B cell (primary cell): ENCODE measurements around the gene KCNK4. TPM values are rescaled to one million over a fixed set of nuclear protein-coding genes. Genes with fewer than 3 reads are reported as not detected.

Experiments used
- ATAC-seq: fragments of 200-7000 bp; cut with Tn5 transposase; one replicate; pipeline ENCODE4 v1.10.0; 2021; ENCODE audit warnings: low read depth, mild to moderate bottlenecking, moderate number of reproducible peaks, moderate library complexity
- CTCF ChIA-PET: fragments of 350-600 bp; sonication (Branson Sonifier 250); formaldehyde crosslinking; loops from one replicate; lab custom pipeline; 2021; ENCODE audit warnings: antibody characterized with exemption, inconsistent platforms; lab: Charles Lee
- POLR2A ChIA-PET: fragments of 350-600 bp; sonication (Branson Sonifier 250); formaldehyde crosslinking; loops from one replicate; lab custom pipeline; 2021; ENCODE audit warnings: antibody characterized with exemption; lab: Charles Lee
- DNase-seq: peaks from one replicate; pipeline ENCODE4 v3.0.0; 2013
- H2AFZ ChIP-seq: 2 replicates; pipeline ENCODE4 v1.6.1; 2012; ENCODE audit warnings: mild to moderate bottlenecking, low read depth, low read length; ENCODE audit not compliant: insufficient read depth, poor library complexity, severe bottlenecking
- H3K27ac ChIP-seq, 2 donors: 1 replicate in 1 of 2; 2 replicates in 1 of 2; pipeline ENCODE4 v1.5.1; 2012 to 2013; ENCODE audit warnings: low read length in 2 of 2, mild to moderate bottlenecking in 2 of 2, moderate library complexity in 1 of 2
- H3K27me3 ChIP-seq, 4 experiments: fragments of 200-600 bp in 1 of 4; sonication (generic) in 1 of 4; replicated peaks in 1 of 4; 1 replicate in 2 of 4; 2 replicates in 2 of 4; pipeline versions ENCODE4 v1.6.1 to v1.7.0; 2013 to 2016; ENCODE audit warnings: low read length in 3 of 4, mild to moderate bottlenecking in 2 of 4, mixed read lengths in 1 of 4, moderate library complexity in 1 of 4; ENCODE audit not compliant: insufficient read depth in 4 of 4, control insufficient read depth in 3 of 4; ENCODE audit errors: control extremely low read depth in 1 of 4
- H3K36me3 ChIP-seq, 2 experiments: replicated peaks in 1 of 2; 1 replicate in 1 of 2; 2 replicates in 1 of 2; pipeline versions ENCODE4 v1.6.1 to v1.7.1; 2013; ENCODE audit warnings: low read length in 1 of 2; ENCODE audit not compliant: insufficient read depth in 2 of 2, control insufficient read depth in 1 of 2; ENCODE audit errors: control extremely low read depth in 1 of 2, extremely low read depth in 1 of 2
- H3K4me1 ChIP-seq, 2 donors: fragments of 200-600 bp in 1 of 2; sonication (generic) in 1 of 2; 1 replicate in 1 of 2; 2 replicates in 1 of 2; pipeline versions ENCODE4 v1.5.1 to v1.6.1; 2013 to 2017; ENCODE audit warnings: low read length in 2 of 2; ENCODE audit not compliant: control insufficient read depth in 2 of 2, insufficient read depth in 2 of 2
- H3K4me2 ChIP-seq: replicated peaks from 2 replicates; pipeline ENCODE3; 2012; ENCODE audit warnings: mild to moderate bottlenecking, low read depth, low read length; ENCODE audit not compliant: poor library complexity, severe bottlenecking
- H3K4me3 ChIP-seq, 5 experiments: fragments of 200-600 bp in 1 of 5; sonication (generic) in 1 of 5; 1 replicate in 3 of 5; 2 replicates in 2 of 5; pipeline versions ENCODE4 v1.5.1 to v1.7.0; 2011 to 2016; ENCODE audit warnings: low read length in 4 of 5, mild to moderate bottlenecking in 4 of 5, low read depth in 2 of 5, control low read depth in 1 of 5, moderate library complexity in 1 of 5; ENCODE audit not compliant: insufficient read depth in 1 of 5; ENCODE audit errors: control extremely low read depth in 1 of 5, extremely low read depth in 1 of 5
- H3K79me2 ChIP-seq: fragments of 200-600 bp; sonication (generic); one replicate; pipeline ENCODE4 v1.6.0; 2016; ENCODE audit warnings: low read length; ENCODE audit not compliant: control insufficient read depth, insufficient read depth
- H3K9ac ChIP-seq: fragments of 200-600 bp; sonication (generic); 2 replicates; pipeline ENCODE4 v1.6.1; 2017; ENCODE audit warnings: mild to moderate bottlenecking, low read length, moderate library complexity
- H3K9me3 ChIP-seq, 3 donors: one replicate each; pipeline versions ENCODE4 v1.6.1 to v1.7.1; 2013; ENCODE audit warnings: low read length in 2 of 3; ENCODE audit not compliant: control insufficient read depth in 2 of 3, insufficient read depth in 1 of 3; ENCODE audit errors: control extremely low read depth in 1 of 3
- H4K20me1 ChIP-seq: 2 replicates; pipeline ENCODE4 v1.6.0; 2012; ENCODE audit warnings: mild to moderate bottlenecking, low read length; ENCODE audit not compliant: insufficient read depth, control insufficient read depth, poor library complexity, severe bottlenecking
- H3K27ac Mint-ChIP-seq: one replicate; pipeline ENCODE4 v1.8.0; 2021; ENCODE audit warnings: mixed read lengths
- H3K27me3 Mint-ChIP-seq: one replicate; pipeline ENCODE4 v1.8.0; 2021; ENCODE audit warnings: mixed read lengths
- H3K4me1 Mint-ChIP-seq: one replicate; pipeline ENCODE4 v1.8.0; 2021; ENCODE audit warnings: mixed read lengths
- H3K4me3 Mint-ChIP-seq: one replicate; pipeline ENCODE4 v1.8.0; 2021; ENCODE audit warnings: mixed read lengths
- H3K9me3 Mint-ChIP-seq: one replicate; pipeline ENCODE4 v1.8.0; 2022; ENCODE audit warnings: mixed read lengths; ENCODE audit not compliant: insufficient read depth
- CTCF ChIP-seq: fragments of 200-600 bp; IDR thresholded peaks from one replicate; pipeline ENCODE4 v1.8.0; 2022; ENCODE audit warnings: antibody characterized with exemption, mild to moderate bottlenecking
- EZH2 ChIP-seq: IDR thresholded peaks from 2 replicates; pipeline ENCODE4 v1.6.1; 2012; ENCODE audit warnings: borderline replicate concordance, low read depth, mild to moderate bottlenecking, moderate library complexity, low read length; ENCODE audit not compliant: insufficient read depth, poor library complexity, severe bottlenecking
- WGBS: methylation state at CpG from one replicate; pipeline ENCODE4 v1.1.5; 2013; ENCODE audit warnings: missing lambda C conversion rate; ENCODE audit not compliant: insufficient coverage; 5-methylcytosine and 5-hydroxymethylcytosine counted together
- intact Hi-C: fragments of 100-400 bp; cut with micrococcal nuclease; formaldehyde crosslinking; loops from one replicate; pipeline ENCODE4 v1.10.0; 2022
- polyA plus RNA-seq: library from polyadenylated mRNA; depleted of rRNA; stranded (reverse); fragments of >200 nt; gene quantifications from 2 replicates; pipeline ENCODE4 v1.2.3, GENCODE V29; 2012
- total RNA-seq, 2 donors: library from RNA; stranded (reverse); fragments of 120-200 nt in 1 of 2; gene quantifications; 1 replicate in 1 of 2; 2 replicates in 1 of 2; pipeline versions ENCODE4 v1.2.3 to v1.2.4, GENCODE V29; 2013 to 2022

KCNK4 gene
- total and polyA plus RNA-seq, 2 donors (not counting 1 experiment from before 2014, with no cell fraction given), result 0.32 TPM; not detected in 1

- Histone ChIP-seq H3K27ac (no peak overlapping the region), H3K4me3 (no peak overlapping the region), H3K9ac (no peak overlapping the region), H4K20me1 (peaks cover 32% of the 10 kb centered on the region), H3K4me1 (peaks cover 16 to 30% of the 10 kb centered on the region in 2 donors), H3K9me3 (peaks cover 0 to 11% (median 0%) of the 10 kb centered on the region in 3 donors), H3K36me3 (no peaks in the 10 kb centered on the region), H3K4me2 (peak overlapping the region; percentile 89), H3K27me3 (peaks cover 0 to 45% (median 30%) of the 10 kb centered on the region in 4 experiments), H2AFZ (no peak overlapping the region), H3K79me2 (peaks cover 12% of the 10 kb centered on the region)
- peak; percentile 32 for DNase-seq
- Mint-ChIP-seq H3K27ac (no peak overlapping the region), H3K27me3 (peaks cover 28% of the 10 kb centered on the region), H3K9me3 (no peaks in the 10 kb centered on the region), H3K4me1 (peaks cover 17% of the 10 kb centered on the region), H3K4me3 (peak overlapping the region; percentile 82)
- ChIA-PET POLR2A (no interaction called here), CTCF (interaction anchor here (1.3 to 6.8 kb wide), 4 partner anchors 12 to 86 kb away, joined by 3 to 47 read pairs (median 6); partner anchors contain the start of gene CATSPERZ)
- no peak for ATAC-seq
- TF ChIP-seq CTCF, result no peak
- TF ChIP-seq EZH2, result peak; percentile 48
- 70% methylated on average over 9 of the region's 10 CpGs for WGBS
- intact Hi-C loops, result no loop called here
Observed at GRCh38 chr11:64290352-64291261, 495 bp upstream of the KCNK4 start.
